SIG-M5 (cell line): ENCODE results near the gene TXNL4A.

ENCODE experiments used
- DNase-seq: peaks from one replicate; lab custom pipeline; 2025; lab: John Stamatoyannopoulos, UW

TXNL4A gene

DNA sequence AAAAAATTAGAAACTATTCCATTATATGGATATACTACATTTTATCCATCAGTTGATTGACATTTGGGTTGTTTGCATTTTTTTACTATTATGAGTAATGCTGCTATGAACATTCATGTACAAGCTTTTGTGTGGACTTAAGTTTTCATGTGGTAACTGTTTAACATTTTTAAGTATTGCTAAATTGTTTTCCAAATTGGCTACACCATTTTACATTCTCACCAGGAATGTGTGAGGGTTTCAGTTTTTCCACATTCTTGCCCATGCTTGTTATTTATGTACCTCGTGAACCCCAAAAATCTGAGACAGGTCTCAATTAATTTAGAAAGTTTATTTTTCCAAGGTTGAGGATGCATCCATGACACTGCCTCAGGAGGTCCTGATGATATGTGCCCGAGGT lies 3.1 kb upstream of the TXNL4A start:
- no peak for DNase-seq

GRCh38 chr18:79989195-79989497 lies 783 bp upstream of the TXNL4A start:
- DNase-seq: no peak

DNA sequence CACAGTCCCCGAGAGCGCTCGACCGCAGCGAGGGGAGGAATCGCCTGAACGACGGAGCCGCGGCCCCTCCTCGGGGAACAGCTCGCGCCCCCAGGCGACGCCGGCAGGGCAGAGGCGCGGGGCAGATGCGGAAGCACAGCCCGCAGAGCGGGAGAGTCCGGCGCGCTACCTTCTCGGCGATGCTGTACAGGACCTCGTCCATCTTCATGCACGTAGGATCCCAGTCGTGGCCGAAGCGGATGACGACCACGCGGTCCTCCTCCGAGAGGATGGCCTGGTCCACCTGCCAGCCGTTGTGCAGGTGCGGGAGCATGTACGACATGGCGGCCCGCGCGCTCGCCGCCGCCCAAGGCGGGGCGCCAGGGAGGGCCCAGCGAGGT lies 302 bp downstream of the TXNL4A start:
- no peak for DNase-seq

DNA sequence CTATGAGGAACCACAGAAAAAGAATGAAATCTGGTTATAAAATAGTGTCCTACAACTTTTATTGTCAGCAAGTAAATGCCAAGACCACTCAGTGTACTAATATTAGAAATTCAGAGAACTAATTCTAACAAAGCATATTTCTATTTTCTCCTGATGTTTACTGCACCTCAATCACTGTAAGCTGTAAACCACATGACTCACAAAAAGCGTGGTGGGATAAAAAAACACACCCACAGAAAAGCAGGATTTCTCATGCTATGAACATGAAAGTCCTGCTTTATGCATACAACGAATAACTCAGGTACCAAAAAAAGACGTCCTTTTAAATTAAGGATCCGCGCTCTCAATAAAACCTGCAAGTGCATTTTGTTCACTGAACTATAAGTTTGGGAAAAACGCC lies 797 bp downstream of the TXNL4A start:
- DNase-seq: no peak

- DNase-seq: no peak
Measured at GRCh38 chr18:79986726-79987125, 1.6 kb downstream of the TXNL4A start.

DNA sequence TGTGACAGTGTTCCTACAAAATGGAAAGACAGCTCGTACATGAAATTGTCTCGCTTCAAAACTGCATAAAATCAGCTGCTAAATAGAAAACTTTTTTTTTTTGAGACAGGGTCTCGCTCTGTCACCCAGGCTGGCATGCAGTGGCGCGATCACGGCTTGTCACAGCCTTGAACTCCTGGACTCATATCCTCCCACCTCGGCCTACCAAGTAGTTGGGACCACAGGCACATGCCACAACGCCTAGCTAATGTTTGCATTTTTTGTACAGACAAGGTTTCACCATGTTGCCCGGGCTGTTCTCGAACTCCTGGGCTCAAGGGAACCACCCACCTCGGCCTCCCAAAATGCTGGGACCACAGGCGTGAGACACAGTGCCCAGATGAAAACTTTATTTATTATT lies 3.2 kb downstream of the TXNL4A start:
- DNase-seq: no peak

- no peak for DNase-seq
Measured at GRCh38 chr18:79983793-79984192, 4.6 kb downstream of the TXNL4A start.

DNA sequence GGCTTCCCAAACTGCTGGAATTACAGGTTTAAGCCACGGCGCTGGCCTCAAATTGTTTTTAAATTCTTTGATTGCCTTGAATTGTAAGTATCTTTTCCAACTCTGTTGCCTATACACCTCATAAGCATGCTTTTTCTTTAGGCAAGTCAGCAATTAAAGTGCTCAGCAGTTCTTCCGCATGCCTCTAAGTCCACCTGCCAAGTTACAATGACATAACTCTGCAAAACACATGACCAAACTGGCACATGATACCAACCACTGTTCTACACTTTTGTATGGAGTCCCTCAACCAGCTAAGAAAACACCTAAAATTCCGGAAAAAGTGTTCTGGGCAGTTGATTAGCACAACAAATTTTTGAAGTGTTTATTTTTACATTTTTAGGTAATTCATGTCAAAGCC lies 5.1 kb downstream of the TXNL4A start:
- no peak for DNase-seq

DNA sequence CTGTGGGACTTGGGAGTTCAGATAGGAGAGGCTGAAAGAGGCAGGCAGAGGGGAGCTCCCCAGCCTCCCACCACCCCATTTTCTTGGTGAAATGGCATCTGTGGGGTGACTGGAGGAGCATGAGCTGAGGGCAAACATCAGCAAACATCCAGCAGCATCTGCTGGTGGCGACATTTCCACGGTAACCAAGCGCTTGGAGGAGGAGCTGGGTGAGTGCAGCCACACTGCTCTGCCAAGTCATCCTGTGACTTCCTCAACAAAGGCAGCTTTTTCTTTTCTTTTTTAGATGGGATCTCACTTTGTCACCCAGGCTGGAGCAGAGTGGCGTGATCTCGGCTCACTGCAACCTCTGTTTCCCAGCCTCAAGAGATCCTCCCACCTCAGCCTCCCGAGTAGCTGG lies 5.6 kb downstream of the TXNL4A start:
- peak; percentile 51 for DNase-seq

DNA sequence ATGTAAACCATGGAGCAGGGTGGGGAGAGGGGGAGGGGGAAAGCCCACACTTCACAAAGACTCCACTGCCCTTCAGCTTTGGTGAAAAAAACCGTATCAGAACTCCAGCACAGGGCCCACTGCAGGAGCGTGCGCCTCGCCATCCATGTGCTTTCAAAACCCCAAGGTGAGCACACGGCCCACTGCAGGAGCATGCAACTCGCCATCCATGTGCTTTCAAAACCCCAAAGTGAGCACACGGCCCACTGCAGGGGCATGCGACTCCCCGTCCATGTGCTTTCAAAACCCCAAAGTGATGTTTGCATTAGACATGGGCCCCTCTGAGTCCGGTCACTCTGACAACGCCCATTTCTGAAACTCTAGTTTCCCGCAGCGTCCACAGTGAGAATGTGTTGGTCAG lies 7.8 kb downstream of the TXNL4A start:
- DNase-seq: no peak

DNA sequence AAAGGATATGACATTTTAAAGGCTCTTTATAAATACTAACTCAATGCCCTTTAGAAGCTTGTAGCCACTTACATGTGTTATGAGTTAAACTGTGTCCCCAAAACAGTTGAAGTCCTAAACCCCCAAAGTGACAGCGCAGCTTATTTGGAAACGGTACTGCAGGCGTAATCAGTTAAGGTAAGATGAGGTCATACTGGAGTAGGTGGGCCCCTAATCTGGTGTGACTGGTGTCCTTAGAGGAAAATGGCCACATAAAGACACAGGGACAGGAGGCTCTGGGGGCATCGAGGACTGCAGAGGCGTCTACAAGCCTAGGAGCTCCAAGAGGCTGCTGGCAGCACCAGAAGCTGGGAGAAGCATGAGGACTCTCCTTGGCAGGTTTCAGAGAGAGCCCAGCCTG lies 8.5 kb downstream of the TXNL4A start:
- no peak for DNase-seq

- no peak for DNase-seq
Measured at GRCh38 chr18:79975985-79976680, 12.2 kb downstream of the TXNL4A start.

DNA sequence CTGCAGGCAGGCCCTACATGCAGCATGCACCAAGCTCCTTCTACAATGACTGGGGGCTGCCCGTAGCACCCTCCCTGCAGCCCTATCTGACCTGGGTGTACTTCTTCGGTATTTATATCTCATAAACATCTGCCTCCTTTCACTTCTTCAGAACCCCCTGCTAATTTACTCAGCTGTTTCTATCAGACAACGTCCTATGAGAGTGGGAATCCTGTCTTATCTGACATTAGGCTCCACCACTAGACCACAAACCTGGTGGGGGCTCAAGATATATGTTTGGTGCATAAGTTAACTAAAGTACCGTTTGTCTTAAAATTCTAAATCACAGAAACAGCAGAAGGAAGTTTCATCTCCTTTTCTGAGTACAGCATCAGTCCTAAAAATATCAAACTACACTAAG lies 13.3 kb downstream of the TXNL4A start:
- no peak for DNase-seq

- DNase-seq: no peak
Measured at GRCh38 chr18:79974025-79974654, 14.2 kb downstream of the TXNL4A start.

DNA sequence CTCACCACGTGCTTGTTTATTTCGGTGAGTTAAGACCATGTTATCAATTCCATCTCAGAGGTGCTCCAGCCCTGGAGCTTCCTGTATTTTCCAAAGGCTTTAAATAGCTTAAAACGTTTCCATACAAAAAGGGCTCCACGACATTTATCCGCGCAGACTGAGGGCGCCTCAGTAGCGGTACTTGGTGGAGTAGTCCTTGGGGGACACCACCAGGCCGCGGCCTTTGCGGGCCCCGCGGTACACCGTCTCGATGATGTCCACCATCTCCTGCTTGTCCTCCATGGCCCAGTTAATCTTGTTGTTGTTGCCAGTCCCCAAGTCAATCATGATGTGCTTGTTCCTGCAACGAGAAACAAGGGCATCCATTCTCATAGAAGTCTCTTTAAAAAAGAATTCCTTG lies 14.8 kb downstream of the TXNL4A start:
- DNase-seq: no peak

GRCh38 chr18:79972720-79973119 lies 15.6 kb downstream of the TXNL4A start:
- DNase-seq: no peak

GRCh38 chr18:79971986-79972385 lies 16.4 kb downstream of the TXNL4A start:
- no peak for DNase-seq

GRCh38 chr18:79971211-79971952 lies 17.0 kb downstream of the TXNL4A start:
- no peak for DNase-seq

DNA sequence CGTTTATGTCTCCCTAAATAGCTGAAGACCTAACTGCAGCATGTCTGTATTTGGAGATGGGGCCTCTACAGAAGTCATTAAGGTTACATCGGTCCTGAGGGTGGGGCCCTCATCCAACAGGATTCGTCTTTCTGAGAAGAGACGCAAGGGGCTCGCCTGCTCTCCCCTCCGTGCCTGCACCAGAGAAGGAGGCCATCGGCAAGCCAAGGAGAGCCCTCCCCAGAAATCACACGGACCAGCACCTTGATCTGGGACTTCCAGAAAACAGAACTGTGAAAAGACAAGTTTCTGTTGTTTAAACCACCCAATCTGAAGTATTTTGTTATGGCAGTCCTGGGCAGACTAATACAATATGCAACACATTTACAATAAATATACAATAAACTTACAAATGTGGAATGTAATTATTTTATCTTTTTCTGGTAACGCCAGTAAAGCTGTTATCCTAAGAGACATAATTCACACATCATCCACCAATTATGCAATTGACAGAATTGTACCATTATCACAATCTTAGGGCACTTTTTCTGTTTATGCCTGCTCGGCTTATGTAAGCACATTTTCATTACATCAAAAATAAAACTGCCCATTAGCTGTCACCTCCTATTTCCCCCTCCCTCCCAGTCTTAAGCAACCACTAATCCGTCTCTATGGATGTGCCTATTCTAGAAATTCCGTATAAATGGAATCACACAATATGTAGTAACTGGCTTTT lies 17.8 kb downstream of the TXNL4A start:
- DNase-seq: no peak

GRCh38 chr18:79965119-79965902 lies 23.1 kb downstream of the TXNL4A start:
- DNase-seq: no peak

GRCh38 chr18:79964330-79965118 lies 23.8 kb downstream of the TXNL4A start, which contains the start of gene HSBP1L1:
TSS of gene HSBP1L1 (plus strand) at chr18:79964643. CDS start at chr18:79964736, 93 bp downstream.
- DNase-seq: no peak
